CD4-positive, alpha-beta T cell treated with Interleukin-1 beta for 1 hour (primary cell): ENCODE data around the gene MSH3.
"Not testable (repeated sequence)": the region's sequence is repeated elsewhere in the genome, so short reads cannot be mapped to it uniquely, and the experiment has no call there.

Experiments used
- DNase-seq, 2 donors: peaks; one replicate each; pipeline ENCODE4 v3.0.0-alpha.2; 2020 to 2022

Gene MSH3

DNA sequence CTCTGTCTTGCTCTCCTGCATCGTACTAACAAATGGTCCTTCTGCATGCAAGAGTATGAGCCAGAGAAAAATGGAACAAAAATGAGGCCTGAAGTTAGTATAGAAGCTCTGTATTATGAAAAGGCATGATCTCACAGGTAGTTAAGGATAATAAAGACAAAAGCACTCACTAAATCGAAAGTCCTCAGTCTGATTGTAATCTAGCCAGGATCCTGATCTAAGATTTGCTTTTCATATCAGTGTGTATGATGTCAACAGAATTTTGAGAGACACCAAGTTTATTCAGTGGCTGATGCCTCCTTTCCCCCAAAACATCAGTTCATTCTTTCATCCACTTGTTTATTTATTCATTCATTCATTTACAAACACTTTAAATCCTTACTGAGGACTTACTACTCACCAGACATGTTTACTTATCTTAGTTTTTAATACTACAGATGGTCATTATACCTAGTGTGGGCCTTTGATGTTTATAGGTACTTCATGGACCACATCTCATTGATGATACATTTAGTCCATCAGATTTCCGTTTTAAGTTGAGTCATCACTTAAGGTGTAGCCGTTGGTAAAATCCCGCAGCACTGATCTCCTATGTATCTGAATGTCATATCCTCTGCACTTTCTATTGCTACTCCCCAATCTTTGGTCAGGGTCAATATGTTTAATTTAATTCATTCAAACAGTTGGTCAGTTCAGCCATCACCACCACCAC lies 105.6 kb downstream of the MSH3 start:
- no peak for DNase-seq

GRCh38 chr5:80760680-80761079 lies 106.2 kb downstream of the MSH3 start:
- DNase-seq: no peak

DNA sequence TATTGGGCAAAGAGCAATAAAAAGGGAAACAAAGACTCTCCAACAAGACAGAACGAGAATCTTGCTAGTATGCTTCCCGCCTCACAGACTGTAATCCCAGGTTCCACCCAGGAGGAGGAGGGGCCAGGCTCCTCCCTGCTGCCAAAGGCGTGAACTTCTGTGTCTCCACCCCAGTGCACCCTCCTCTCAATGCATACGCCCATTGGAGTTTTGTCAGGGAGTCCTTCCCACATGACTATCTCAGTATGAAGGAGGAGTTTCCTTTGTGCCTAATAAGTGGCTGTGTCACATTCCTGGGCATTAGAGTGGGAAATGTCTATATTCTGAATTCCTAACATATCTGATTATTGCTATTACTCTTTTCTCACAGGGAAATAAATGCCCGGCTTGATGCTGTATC lies 106.7 kb downstream of the MSH3 start:
- no peak for DNase-seq

DNA sequence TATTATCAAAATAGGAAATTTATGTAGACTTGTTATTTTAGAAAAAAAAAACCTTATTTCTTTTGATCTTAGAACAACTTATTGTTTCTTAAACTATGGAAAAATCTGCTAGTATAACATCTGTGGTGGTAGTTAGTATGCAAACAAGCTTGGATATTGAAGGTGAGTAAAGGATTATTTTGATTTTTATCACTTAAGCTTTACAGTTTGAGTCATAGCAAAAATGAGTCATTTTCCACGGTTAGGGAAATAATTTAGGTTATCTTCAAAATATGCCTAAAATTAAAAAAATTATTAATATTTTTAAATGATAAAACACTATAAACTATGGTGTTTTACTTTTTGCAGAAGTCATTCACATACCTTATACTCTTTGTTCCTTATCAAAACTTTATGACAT lies 107.5 kb downstream of the MSH3 start:
- DNase-seq: no peak

DNA sequence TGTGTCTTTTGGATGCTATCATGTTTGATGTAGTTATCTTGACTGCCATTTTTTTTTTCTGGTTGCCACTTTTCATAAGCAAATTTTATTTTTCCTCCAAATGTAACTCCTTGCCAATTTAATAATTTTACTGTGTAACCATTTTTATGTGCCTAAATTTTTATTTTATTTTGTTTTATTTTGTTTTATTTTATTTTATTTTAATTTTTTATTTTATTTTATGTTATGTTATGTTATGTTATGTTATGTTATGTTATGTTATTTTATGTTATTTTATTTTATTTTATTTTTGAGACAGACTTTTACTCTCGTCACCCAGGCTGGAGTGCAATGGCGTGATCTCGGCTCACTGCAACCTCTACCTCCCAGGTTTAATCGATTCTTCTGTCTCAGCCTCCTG lies 108.1 kb downstream of the MSH3 start:
- DNase-seq: no peak

DNA sequence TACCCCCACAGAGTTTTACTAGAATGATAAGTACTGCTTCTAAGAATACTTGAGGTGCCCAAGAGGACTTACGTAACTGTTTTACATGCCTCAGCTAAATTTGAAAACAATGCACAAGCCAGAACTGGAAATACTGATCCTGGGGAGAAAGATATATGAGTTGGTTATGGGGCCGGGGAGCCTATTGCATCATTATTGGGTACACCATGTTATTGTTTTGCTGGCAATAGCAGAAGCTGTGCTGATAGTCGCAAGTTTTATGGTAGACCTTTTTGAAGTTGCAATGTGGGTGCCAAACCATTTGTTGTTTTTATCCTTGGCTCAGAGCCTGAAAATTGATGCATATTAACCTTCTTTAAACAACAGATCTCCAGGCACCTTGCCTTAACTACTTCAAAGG lies 108.8 kb downstream of the MSH3 start:
- no peak for DNase-seq

DNA sequence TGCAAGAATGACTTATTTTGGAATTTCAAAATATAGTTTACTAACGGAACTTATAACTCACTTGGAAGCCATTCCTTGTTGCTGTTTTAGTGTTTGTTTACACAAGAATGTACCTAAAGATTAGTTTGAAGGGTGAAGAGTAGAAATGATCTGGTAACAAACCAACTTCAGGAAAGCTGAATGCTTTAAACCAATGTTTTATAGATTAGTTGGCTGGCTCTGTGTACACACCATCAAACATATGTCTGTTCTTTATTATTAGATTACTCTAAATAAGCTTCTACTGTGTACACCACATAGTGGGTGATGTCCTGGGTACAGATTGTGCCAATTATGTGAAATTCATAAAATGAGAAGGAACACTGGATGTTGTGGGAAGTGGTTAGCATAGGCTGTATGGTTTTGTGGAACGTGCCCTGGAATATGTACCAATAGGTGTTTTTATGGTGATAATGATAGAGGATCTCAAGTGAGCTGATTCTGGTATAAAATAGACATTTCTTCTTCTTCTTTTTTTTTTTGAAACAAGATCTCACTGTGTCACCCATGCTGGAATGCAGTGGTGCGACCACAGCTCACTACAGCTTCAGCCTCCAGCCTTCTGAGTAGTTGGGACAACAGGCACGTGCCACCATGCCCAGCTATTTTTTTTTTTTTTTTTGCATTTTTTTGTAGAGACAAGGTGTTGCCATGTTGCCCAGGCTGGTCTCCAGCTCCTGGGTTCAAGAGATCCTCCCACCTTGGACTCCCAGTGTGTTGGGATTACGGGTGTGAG lies 109.6 kb downstream of the MSH3 start:
- no peak for DNase-seq

DNA sequence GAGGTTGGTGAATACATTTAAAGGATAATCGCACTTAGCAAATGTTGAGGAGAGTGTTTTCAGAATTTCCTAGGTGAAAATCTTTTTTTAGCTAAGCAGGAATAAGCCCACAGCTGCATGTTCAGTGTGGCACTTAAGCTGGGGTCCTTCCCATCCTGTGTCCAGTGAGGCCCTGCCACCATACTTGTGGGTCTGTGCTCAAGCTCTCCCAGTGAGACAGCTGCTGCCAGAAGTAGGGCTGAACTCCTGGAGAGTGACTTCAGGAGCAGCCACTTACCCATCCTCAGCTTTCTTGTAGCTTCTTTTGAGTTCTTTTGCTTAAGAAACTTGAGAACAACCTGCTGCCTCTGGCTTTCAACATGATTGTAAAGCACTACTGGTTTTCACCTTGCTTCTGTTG lies 110.3 kb downstream of the MSH3 start:
- no peak for DNase-seq

GRCh38 chr5:80777347-80778287 lies 123.2 kb downstream of the MSH3 start:
- no peak for DNase-seq

DNA sequence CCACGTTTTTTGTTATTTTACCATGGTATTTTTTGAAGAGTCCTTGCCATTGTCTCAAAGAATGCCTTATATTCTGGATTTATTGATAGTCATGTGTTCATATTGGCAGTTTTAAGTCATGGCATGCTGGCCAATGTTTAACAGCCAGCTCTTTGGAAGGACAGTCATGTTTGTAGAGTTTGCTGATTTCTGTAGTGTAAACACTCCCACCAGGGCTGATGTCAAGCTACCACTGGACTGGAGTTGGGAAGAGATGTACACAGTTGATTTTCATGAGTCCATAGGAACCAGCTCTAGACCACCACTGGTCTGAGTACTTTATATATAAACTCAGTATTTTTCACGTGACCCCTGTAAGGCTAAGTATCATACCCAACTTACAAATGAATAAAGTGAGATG lies 125.6 kb downstream of the MSH3 start:
- DNase-seq: no peak

DNA sequence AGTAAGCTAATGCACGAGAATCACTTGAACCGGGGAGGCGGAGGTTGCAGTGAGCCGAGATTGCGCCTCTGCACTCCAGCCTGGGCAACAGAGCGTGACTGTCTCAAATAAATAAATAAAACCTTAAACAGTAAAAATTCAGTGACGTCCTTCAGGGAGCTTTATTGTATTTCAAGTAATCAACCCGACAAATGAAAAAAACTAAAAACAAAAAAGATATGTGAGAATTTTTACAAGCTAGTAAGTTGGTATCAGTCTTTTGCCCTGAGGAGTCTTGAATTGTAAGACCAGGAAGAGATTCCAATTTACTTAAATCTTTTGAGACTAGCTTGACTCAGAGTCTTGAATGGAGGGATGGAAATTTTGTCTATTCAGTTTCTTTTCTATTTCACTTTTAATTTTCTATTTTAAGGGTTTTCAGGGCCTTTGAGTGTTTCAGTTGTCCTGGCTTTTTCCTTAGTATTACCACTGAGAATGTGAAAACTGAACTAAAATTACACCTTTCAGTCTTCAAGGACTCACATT lies 126.4 kb downstream of the MSH3 start:
- DNase-seq: no peak

GRCh38 chr5:80781356-80781755 lies 126.9 kb downstream of the MSH3 start:
- DNase-seq: no peak

DNA sequence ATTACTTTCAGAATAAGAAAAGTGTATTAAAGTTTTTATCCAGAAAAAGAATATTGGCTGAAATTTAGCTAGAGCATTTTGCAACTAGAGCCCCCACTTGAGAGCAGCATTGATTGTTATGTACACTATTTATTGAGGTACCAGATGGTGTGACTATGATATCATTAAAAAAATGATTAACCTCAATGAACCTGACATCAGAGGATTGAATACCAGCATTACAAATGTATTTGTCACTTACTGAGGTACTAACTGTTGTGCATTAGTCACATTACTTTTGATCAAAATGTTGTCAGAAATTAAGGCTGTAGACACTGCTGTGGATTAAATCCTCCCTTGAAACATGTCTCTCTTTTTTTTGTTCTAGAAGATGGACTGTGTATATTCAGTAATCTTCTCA lies 128.2 kb downstream of the MSH3 start:
- no peak for DNase-seq

- DNase-seq: not testable (repeated sequence)
Observed at GRCh38 chr5:80783751-80784150, 129.3 kb downstream of the MSH3 start.

DNA sequence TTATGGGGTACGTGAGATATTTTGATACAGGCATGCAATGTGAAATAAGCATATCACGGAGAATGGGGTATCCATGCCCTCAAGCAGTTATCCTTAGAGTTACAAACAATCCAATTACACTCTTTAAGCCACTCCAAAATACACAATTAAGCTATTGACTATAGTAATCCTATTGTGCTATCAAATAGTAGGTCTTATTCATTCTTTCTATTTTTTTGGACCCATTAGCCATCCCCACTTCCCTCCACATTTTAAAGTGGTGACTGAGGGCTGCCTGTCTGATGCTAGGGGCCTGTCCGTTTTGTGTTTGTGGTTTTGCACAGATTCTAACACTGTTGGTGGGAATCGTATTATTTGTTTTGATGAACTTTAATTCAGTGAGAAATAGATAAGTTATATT lies 130.0 kb downstream of the MSH3 start:
- no peak for DNase-seq

DNA sequence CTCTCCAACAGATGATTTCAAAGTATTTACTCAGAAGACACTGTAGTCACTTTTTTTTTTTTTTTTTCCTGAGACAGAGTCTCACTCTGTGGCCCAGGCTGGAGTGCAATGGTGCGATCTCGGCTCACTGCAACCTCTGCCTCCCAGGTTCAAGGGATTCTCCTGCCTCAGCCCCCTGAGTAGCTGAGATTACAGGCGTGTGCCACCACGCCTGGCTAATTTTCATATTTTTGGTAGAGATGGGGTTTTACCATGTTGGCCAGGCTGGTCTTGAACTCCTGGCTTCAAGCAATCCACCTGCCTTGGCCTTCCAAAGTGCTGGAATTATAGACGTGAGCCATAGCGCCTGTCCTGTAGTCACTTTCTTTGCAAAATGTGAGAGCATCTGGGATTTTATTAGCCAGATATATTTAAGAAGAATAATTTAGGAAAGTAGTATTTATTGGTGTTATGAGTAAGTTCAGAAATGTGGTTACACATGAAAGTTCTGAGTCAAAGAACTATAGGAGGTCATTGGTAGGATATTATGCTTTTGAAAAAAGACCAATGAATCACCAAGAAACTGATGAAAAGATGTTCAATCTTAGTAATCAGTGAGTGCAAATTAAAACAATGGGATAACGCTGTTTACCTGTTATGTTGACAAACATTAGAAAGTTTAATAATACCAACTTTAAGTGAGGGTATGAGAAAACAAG lies 135.0 kb downstream of the MSH3 start:
- DNase-seq: not testable (repeated sequence)

DNA sequence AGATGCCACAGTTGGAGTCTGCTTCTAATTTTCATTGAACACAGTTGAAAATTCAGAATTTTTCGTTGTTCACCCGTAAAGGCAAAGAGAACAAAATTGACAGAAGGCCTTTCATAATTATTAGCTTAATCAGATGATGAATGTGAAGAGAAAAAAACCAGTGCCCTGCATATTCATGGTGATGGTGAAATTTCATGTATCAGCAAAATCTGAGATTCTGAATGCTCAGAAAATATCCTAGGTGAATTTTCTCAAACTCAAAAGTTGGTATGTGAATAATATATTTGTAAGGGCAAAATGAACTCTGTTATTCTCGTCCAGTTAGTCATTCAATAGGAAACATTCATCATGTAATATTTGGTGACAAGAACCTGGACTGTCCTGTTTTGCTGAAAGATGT lies 136.2 kb downstream of the MSH3 start:
- DNase-seq: no peak

- no peak for DNase-seq
Observed at GRCh38 chr5:80793354-80793753, 138.9 kb downstream of the MSH3 start.

DNA sequence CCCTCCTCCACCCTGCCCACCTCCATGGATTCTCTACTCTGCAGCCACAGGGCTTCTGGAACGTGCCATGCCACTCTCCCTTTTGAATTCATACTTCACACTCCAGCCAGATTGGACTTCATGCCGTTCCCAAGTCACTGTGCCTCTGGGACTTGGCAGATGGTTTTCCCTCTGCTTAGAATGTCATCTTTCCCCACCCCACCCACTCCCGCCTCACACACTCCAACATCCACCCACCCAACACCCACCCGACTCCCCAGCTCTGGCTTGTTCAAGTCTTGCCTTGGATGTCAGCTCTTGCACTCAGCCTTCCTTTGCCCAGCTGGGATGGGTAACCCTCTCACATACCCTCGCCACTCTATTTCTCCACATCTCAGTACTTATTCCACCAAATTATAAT lies 142.4 kb downstream of the MSH3 start:
- no peak for DNase-seq

- no peak for DNase-seq
Observed at GRCh38 chr5:80797428-80798024, 143.1 kb downstream of the MSH3 start.

GRCh38 chr5:80798166-80798565 lies 143.7 kb downstream of the MSH3 start:
- DNase-seq: no peak

GRCh38 chr5:80798633-80799032 lies 144.2 kb downstream of the MSH3 start:
- DNase-seq: no peak
